ENCODE results near the gene FBLL1.
A peak's percentile ranks its signal among the peaks of the same experiment; 100 is the strongest.

Gene FBLL1

DNA sequence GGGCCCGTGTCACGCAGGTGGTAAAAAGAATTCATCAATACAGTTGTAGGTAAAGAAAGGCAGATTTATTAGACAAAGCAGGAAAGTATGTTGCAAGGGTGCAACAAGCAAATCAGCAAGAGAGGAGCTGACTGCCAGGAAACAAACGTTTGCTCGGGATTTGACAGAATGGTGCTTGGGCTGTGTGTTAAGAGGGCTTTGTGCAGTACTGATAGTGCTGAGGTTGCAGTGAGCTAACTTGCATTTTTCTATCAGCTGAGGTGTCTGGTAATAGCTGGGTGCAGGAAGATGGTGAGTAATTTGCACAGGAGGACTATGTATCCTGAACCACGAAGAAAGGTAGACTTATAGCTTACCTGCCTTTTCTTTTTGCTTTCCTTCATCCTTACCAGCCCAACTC lies 46.7 kb upstream of the FBLL1 start:
- peaks cover 18% of the 10 kb centered on the region for H3K4me1 ChIP-seq (ENCODE audit: control insufficient read depth, low read length)

DNA sequence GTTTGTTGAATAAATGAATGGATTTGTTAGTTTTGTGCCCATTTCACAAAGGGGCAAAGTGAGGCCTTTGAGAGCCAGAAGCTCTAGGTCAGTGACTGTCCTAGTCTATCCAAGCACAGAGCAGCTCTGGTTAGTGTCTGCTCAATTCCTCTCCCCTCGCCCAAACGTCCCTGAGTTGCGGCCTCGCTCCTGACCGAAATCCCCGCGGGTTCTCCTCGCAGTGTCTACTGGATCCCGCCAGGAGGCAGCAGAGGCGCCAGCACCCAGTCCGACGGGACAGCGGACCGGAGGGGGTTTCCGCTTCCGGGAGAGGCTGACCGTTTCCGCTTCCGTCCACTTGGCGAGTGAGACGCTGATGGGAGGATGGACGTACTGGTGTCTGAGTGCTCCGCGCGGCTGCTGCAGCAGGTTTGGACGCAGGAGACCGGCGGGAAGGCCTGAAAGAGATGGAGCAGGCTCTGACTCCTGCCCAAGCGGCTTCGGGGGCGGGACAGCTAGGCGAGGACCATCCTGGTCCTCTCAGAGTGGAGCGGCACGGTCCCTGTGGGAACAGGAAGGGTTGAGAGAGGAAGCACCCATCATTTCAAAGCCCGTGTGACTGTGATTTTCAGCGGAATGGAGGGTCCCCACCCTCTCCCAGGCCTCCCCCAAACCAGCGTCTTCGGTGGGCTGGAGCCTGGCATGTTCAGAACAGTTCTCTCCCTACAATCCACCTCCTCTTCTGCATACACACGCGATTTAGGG lies 42.8 kb upstream of the FBLL1 start, which contains the start of gene RARS1:
RARS1 (plus strand) TSS at position 336 of the 744 bp plus-strand sequence; CDS start at position 364, 28 bp downstream.
- Histone ChIP-seq H3K79me2 (ENCODE audit: control insufficient read depth, low read length) (peaks cover 28% of the 10 kb centered on the region), H3K4me3 (ENCODE audit: low read length) (peak within 1 kb of the TSS; percentile 99), H3K4me1 (ENCODE audit: control insufficient read depth, low read length) (peaks cover 19% of the 10 kb centered on the region), H3K27ac (ENCODE audit: low read depth, low read length) (peak within 1 kb of the TSS; percentile 20; the same call in 1 of the 2 replicates), H4K20me1 (ENCODE audit: control insufficient read depth, insufficient read depth, low read depth, low read length) (no peaks in the 10 kb centered on the region), H3K36me3 (ENCODE audit: control insufficient read depth, low read length) (peaks cover 42% of the 10 kb centered on the region), H3F3A (ENCODE audit: control insufficient read depth, insufficient read depth) (no peaks in the 10 kb centered on the region), H3K9me2 (replicated peaks; ENCODE audit: control insufficient read depth, low read length) (no peaks in the 10 kb centered on the region), H3K9me3 (ENCODE audit: control insufficient read depth, insufficient read depth, low read length) (no peaks in the 10 kb centered on the region), H3K27me3 (ENCODE audit: control insufficient read depth, low read length) (no peaks in the 10 kb centered on the region), H3K4me2 (ENCODE audit: low read length) (peak within 1 kb of the TSS; percentile 87)
- TF ChIP-seq, protein P1, sequence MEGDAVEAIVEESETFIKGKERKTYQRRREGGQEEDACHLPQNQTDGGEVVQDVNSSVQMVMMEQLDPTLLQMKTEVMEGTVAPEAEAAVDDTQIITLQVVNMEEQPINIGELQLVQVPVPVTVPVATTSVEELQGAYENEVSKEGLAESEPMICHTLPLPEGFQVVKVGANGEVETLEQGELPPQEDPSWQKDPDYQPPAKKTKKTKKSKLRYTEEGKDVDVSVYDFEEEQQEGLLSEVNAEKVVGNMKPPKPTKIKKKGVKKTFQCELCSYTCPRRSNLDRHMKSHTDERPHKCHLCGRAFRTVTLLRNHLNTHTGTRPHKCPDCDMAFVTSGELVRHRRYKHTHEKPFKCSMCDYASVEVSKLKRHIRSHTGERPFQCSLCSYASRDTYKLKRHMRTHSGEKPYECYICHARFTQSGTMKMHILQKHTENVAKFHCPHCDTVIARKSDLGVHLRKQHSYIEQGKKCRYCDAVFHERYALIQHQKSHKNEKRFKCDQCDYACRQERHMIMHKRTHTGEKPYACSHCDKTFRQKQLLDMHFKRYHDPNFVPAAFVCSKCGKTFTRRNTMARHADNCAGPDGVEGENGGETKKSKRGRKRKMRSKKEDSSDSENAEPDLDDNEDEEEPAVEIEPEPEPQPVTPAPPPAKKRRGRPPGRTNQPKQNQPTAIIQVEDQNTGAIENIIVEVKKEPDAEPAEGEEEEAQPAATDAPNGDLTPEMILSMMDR (IDR thresholded peaks at IDR 0.05; ENCODE audit: low read depth, low read length, poor library complexity, severe bottlenecking): peak; percentile 90
- no peak for TF ChIP-seq EZH2phosphoT487 (IDR thresholded peaks at IDR 0.05; ENCODE audit: borderline replicate concordance, low read length)

More for the DNA sequence above, 46.7 kb upstream of the FBLL1 start:
- no peaks in the 10 kb centered on the region for H3K9me3 ChIP-seq (ENCODE audit: control insufficient read depth, insufficient read depth, low read length)
- H3K27me3 ChIP-seq (ENCODE audit: control insufficient read depth, low read length): no peaks in the 10 kb centered on the region
- H3F3A ChIP-seq (ENCODE audit: control insufficient read depth, insufficient read depth): no peaks in the 10 kb centered on the region
- no peaks in the 10 kb centered on the region for H4K20me1 ChIP-seq (ENCODE audit: control insufficient read depth, insufficient read depth, low read depth, low read length)
- peaks cover 5% of the 10 kb centered on the region for H3K36me3 ChIP-seq (ENCODE audit: control insufficient read depth, low read length)
- TF ChIP-seq EZH2phosphoT487 (IDR thresholded peaks at IDR 0.05; ENCODE audit: borderline replicate concordance, low read length): no peak
- TF ChIP-seq, protein P1 (IDR thresholded peaks at IDR 0.05; ENCODE audit: low read depth, low read length, poor library complexity, severe bottlenecking): no peak
- H3K4me3 ChIP-seq (ENCODE audit: low read length): no peak overlapping the region
- no peak overlapping the region for H3K4me2 ChIP-seq (ENCODE audit: low read length)
- no peaks in the 10 kb centered on the region for H3K9me2 ChIP-seq (replicated peaks; ENCODE audit: control insufficient read depth, low read length)
- H3K79me2 ChIP-seq (ENCODE audit: control insufficient read depth, low read length): peaks cover 12% of the 10 kb centered on the region
- H3K27ac ChIP-seq (ENCODE audit: low read depth, low read length): no peak overlapping the region

DNA sequence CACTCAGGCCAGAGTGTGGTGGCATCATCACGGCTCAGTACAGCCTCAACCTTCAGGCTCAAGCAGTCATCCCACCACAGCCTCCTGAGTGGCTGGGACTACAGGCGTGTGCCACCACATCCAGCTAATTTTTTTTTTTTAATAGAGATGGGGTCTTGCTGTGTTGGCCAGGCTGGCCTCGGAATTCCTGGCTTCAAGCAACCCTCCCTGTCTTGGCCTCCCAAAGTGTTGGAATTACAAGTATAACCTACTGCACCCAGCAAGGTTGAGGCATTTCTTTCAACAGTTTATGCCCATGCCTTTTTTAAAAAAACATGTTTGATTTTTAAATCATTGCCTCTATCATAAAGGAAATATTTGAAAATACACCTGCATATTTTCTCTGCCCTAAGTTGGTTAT lies 40.0 kb upstream of the FBLL1 start:
- Histone ChIP-seq H3F3A (ENCODE audit: control insufficient read depth, insufficient read depth) (no peaks in the 10 kb centered on the region), H3K27me3 (ENCODE audit: control insufficient read depth, low read length) (no peaks in the 10 kb centered on the region), H3K9me3 (ENCODE audit: control insufficient read depth, insufficient read depth, low read length) (no peaks in the 10 kb centered on the region), H3K27ac (ENCODE audit: low read depth, low read length) (no peak overlapping the region), H3K79me2 (ENCODE audit: control insufficient read depth, low read length) (peaks cover 28% of the 10 kb centered on the region), H3K9me2 (replicated peaks; ENCODE audit: control insufficient read depth, low read length) (no peaks in the 10 kb centered on the region), H3K36me3 (ENCODE audit: control insufficient read depth, low read length) (peaks cover 69% of the 10 kb centered on the region), H3K4me2 (ENCODE audit: low read length) (no peak overlapping the region), H4K20me1 (ENCODE audit: control insufficient read depth, insufficient read depth, low read depth, low read length) (no peaks in the 10 kb centered on the region), H3K4me3 (ENCODE audit: low read length) (no peak overlapping the region), H3K4me1 (ENCODE audit: control insufficient read depth, low read length) (peaks cover 14% of the 10 kb centered on the region)
- TF ChIP-seq EZH2phosphoT487 (IDR thresholded peaks at IDR 0.05; ENCODE audit: borderline replicate concordance, low read length): no peak
- TF ChIP-seq, protein P1 (IDR thresholded peaks at IDR 0.05; ENCODE audit: low read depth, low read length, poor library complexity, severe bottlenecking): no peak

Data from DOHH2 (cell line).